HL-60/S4 treated with retinoic acid at 250 ng/mL for 4 days and 3 days (cell line): ENCODE data around the gene TOMM20.

ENCODE experiments used
- in situ Hi-C: fragments of 300-500 bp; cut with MboI; formaldehyde crosslinking; loops from 2 replicates; pipeline ENCODE4 v1.7.0; 2022; ENCODE audit warnings: low sequenced_read_pairs

Gene TOMM20

DNA sequence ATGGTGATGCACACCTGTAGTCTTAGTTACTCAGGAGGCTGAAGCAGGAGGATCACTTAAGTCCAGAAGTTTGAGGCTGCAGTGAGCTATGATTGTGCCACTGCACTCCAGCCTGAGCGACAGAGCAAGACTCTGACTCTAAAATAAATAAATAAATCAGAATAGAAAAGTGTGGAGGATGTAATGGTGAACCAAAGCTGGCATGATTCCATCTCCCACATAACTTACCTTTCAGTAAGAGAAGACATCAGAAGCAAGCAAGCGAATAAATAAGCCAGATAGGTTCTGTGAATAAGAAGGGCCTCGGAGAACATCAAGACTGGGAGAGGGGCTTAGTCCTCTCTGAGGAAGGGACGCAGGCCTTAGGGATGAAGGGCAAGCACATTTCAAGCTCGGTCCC lies 59.5 kb downstream of the TOMM20 start:
- in situ Hi-C loops: no loop called here

DNA sequence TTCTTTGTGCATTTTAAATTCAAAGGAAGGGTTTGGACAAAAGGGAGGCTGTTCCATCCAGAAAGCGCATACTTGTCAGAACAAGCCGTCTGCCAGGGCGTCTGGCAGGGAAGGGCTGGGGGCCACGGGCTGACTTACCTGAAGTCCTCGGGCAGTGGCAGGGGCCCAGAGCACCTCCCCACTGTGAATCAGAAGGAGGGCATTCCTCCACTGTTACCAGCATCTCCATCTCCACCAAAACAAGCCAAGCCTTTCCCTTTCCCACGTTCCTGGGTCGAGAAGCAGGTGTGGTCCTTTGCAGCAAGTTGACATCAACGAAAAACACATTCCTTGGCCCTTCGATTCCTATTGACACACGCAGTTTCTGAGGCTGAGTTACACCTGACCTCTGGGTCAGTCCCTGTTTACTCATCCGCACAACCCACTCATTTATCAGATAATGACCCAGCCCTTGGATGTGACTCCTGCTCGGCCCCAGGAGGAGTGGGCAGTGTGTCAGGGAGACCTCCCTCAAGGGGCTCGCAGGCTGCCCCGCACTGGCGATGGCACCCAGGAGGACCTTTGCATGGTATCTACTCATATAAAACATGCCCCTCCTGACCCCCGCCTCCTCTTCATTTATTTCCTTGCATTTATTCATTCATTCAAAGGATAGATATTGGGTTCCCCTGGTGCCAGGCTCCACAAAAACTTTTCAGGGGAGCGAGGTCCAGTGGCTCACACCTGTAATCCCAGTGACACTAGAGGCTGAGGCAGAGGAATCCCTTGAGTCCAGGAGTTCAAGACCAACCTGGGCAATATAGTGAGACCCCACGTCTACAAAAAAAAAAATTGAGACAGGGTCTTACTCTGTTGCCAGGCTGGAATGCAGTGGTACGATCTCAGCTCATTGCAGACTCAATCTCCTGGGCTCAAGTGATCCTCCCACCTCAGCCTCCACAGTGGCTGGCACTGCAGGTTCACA lies 60.2 kb downstream of the TOMM20 start:
- in situ Hi-C loops: no loop called here

DNA sequence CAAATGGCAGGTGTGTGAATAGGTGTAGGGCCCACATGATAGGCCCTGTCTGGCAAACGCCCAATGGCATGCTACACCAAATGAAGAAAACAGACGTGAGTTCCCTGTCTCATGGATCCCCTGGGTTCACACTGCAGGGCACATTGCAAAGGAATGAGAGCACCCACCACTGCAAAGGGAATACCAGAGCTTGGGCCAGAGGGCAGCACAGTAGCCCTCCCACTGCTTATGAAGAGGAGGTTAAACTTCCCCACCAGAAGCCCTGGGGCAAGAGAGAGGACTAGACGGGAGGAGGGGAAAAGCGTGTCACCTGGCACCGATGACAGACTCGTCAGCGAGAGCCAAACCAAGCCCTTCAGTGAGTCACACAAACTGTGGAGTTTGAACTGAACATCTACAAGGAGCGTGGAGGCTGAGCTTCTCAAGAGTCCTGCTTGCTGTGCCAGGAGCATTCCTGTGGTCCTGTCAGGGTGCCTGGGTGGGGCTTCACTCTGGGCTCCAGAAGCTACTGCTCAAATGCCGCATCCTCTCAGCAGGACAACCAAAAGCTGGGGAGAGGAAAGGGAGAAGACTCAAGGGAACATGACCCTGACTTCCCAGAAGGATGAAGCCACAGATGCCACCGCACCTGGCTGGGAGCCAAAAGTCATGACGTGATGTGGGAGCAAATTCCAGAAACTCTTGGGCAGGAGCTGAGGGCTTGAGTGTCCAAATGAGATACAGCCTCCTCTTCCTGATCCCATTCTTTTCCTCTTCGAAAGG lies 61.1 kb downstream of the TOMM20 start:
- in situ Hi-C loops: no loop called here

DNA sequence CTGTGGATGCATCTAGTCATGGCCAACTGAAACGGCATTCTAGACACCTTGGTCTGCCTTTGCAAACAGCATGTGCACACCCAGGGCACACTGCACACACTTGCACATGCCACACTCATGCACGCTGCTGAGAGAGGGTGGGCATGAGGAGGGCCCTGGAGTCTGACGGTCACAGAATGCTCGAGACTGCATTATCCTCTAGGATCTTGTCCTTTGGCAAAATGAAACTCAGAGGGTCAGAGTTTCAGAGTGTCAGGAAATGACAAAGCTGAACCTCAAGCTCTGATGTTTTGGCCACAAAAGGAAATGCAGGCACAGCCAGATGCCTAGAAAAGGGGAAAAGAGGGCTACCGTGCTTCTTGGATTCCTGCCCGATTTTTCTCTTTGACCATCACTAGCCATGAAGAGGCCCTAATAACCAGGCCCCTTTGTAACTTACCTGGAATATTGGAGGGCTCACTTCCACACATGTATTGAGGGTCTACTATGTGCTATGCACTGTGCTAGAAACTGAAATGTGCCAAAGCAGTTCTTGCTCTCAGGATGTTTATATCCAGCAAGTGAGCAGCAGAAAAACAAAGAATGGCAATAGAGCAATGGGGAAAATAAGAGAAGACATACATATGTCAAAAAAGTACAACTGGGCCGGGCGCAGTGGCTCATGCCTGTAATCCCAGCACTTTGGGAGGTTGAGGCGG lies 65.4 kb downstream of the TOMM20 start:
- in situ Hi-C loops: no loop called here

DNA sequence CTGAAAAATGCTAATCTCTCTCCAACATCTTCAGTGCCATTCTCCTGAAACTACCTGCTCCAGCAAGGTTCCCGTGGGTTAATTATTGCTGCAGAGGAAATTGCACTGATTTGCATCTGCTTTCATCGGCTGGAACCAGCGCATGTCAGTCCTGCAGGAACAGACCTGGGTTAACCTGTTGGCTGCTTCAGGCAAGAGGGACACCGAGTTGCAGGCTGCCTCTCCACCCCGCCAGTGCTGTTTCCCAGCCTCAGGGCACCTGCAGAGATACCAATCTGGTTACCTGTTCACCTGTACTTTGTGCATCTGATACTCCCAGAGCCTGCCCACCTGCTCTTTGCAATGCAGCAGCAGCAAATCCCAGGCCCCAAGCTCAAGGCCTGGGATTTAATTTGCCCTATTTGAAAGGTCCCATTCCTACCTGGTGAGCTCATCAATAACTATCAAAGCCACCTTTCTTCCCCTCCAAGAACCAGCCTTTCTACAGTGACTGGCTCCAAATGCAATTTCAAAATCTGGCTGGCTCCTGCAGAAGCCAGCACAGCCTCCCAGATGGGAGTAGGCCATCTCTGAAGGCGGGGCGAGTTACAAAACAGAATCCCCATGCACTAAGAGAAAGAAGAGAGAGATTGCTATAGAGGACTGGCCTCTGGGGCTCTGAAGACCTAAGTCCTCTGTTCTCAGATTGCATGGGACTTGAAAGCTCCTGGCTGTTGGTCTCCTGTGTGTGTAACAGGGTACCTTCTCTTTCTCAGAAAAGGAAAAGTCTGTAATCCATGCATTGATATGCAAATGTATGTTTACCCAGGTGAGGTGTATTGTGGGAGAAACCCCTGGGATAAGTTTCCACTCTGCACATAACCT lies 67.8 kb downstream of the TOMM20 start:
- in situ Hi-C loops: no loop called here
